ENCODE results near the gene HDDC3. TPM values are rescaled to one million over a fixed set of nuclear protein-coding genes. Genes with fewer than 3 reads are reported as not detected.

Gene HDDC3
- total and polyA plus RNA-seq, 2 donors (not counting 3 experiments of a cell fraction or from before 2014, with no cell fraction given), result 16.0 to 20.2 TPM

- H3K4me2 ChIP-seq (ENCODE audit: insufficient read depth, low read length), result no peak overlapping the region
- BruUV-seq (replicated peaks), result no TSS peak
- no peaks in the 10 kb centered on the region for H3K9me1 ChIP-seq (replicated peaks; ENCODE audit: control insufficient read depth, extremely low read depth, insufficient read depth, low read length)
- ChIA-PET POLR2A (no interaction called here), CTCF (interaction anchor here (1.2 kb wide), 1 partner anchor 17 kb away, joined by 4 read pairs; no protein-coding TSS in a partner anchor)
- peaks cover 16 to 41% of the 10 kb centered on the region in 2 experiments for H3K36me3 ChIP-seq (ENCODE audit: control insufficient read depth in 2 of 2, extremely low read depth in 1 of 2, insufficient read depth in 2 of 2, low read length in 2 of 2)
- intact Hi-C loops (cut with micrococcal nuclease), result no loop called here
- peaks cover 17% of the 10 kb centered on the region for H3K79me2 ChIP-seq (ENCODE audit: control insufficient read depth, insufficient read depth, low read length)
- H3K27ac ChIP-seq (ENCODE audit: insufficient read depth, low read depth, low read length), result no peak overlapping the region
- TF ChIP-seq GATA2 (IDR thresholded peaks at IDR 0.05; ENCODE audit: insufficient read depth, insufficient read length, low read depth, low read length) (no peak), CTCF (IDR thresholded peaks at IDR 0.05; ENCODE audit: extremely low read depth in 1 of 2, insufficient read depth in 1 of 2, low read depth in 1 of 2, low read length in 2 of 2) (no peak)
- H3K9ac ChIP-seq (replicated peaks; ENCODE audit: extremely low read depth, insufficient read depth, low read length), result no peak overlapping the region
- DNase-seq (ENCODE audit: low read depth, low spot score) (no peak), FAIRE-seq (no peak)
- H3K4me1 ChIP-seq (ENCODE audit: control insufficient read depth, extremely low read depth, insufficient read depth, low read length), result peaks cover 16% of the 10 kb centered on the region
- no peaks in the 10 kb centered on the region for H3K27me3 ChIP-seq (ENCODE audit: control insufficient read depth in 2 of 2, insufficient read depth in 2 of 2, low read length in 2 of 2)
- H3K9me3 ChIP-seq (replicated peaks; ENCODE audit: control insufficient read depth, insufficient read depth, low read length), result no peaks in the 10 kb centered on the region
- no peaks in the 10 kb centered on the region for H4K20me1 ChIP-seq (replicated peaks; ENCODE audit: control insufficient read depth, extremely low read depth, insufficient read depth, low read length)
- no peak overlapping the region for H2AFZ ChIP-seq (ENCODE audit: low read depth, low read length)
- H3K4me3 ChIP-seq (replicated peaks in 1 of 3; ENCODE audit: insufficient read depth in 1 of 3, low read depth in 1 of 3, low read length in 3 of 3), result no peak overlapping the region
- dilution Hi-C loops (cut with MboI; ENCODE audit: extremely low pct_ligation_motif_present, low sequenced_read_pairs), result no loop called here
Observed at GRCh38 chr15:90939756-90940155, 7.4 kb upstream of the HDDC3 start.

- Histone ChIP-seq H2AFZ (ENCODE audit: low read depth, low read length) (no peak overlapping the region), H4K20me1 (replicated peaks; ENCODE audit: control insufficient read depth, extremely low read depth, insufficient read depth, low read length) (no peaks in the 10 kb centered on the region), H3K9me3 (replicated peaks; ENCODE audit: control insufficient read depth, insufficient read depth, low read length) (no peaks in the 10 kb centered on the region), H3K4me2 (ENCODE audit: insufficient read depth, low read length) (no peak overlapping the region), H3K9me1 (replicated peaks; ENCODE audit: control insufficient read depth, extremely low read depth, insufficient read depth, low read length) (no peaks in the 10 kb centered on the region), H3K4me3 (replicated peaks in 1 of 3; ENCODE audit: insufficient read depth in 1 of 3, low read depth in 1 of 3, low read length in 3 of 3) (no peak overlapping the region), H3K9ac (replicated peaks; ENCODE audit: extremely low read depth, insufficient read depth, low read length) (no peak overlapping the region), H3K4me1 (ENCODE audit: control insufficient read depth, extremely low read depth, insufficient read depth, low read length) (peaks cover 21% of the 10 kb centered on the region), H3K79me2 (ENCODE audit: control insufficient read depth, insufficient read depth, low read length) (peaks cover 17% of the 10 kb centered on the region), H3K36me3 (ENCODE audit: control insufficient read depth in 2 of 2, extremely low read depth in 1 of 2, insufficient read depth in 2 of 2, low read length in 2 of 2) (peaks cover 14 to 35% of the 10 kb centered on the region in 2 experiments), H3K27ac (ENCODE audit: insufficient read depth, low read depth, low read length) (no peak overlapping the region), H3K27me3 (ENCODE audit: control insufficient read depth in 2 of 2, insufficient read depth in 2 of 2, low read length in 2 of 2) (no peaks in the 10 kb centered on the region)
- CTCF ChIA-PET, result no interaction called here
- TF ChIP-seq GATA2 (IDR thresholded peaks at IDR 0.05; ENCODE audit: insufficient read depth, insufficient read length, low read depth, low read length) (no peak), FOS (IDR thresholded peaks at IDR 0.05; ENCODE audit: borderline replicate concordance, insufficient read depth, low read length) (no peak), MYC (IDR thresholded peaks at IDR 0.05; ENCODE audit: low read depth, low read length) (no peak)
- intact Hi-C loops (cut with micrococcal nuclease), result no loop called here
- dilution Hi-C loops (cut with MboI; ENCODE audit: extremely low pct_ligation_motif_present, low sequenced_read_pairs), result no loop called here
- POLR2A ChIA-PET, result no interaction called here
- no peak for DNase-seq (ENCODE audit: low read depth, low spot score)
- FAIRE-seq, result no peak
- no TSS peak for BruUV-seq (replicated peaks)
Observed at GRCh38 chr15:90938261-90938660, 5.9 kb upstream of the HDDC3 start.
